ENCODE results near the gene NAA80.

Gene NAA80

DNA sequence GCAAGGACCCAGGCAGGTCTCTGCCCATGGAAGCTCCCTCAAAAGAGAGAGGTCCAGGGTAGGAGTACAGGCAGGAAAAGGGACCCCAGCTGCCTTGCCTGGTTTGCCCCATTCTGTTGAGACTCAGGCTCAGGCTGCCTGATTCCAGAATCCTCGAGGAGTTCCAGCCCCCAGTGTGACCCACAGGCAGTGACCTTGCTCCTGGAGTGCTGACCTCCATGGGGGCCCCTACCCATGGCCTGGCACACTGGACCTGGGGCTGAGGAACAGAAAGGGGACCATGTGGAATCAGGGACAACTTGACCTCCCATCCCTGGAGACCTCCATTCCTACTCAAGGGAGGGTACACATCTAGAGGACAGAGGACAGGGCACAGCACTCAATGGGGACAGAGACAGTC lies 33.6 kb downstream of the NAA80 start:
- no peak overlapping the region for H3K4me2 ChIP-seq (ENCODE audit: low read depth, low read length, poor library complexity, severe bottlenecking)
- peaks cover 9% of the 10 kb centered on the region for H3K4me1 ChIP-seq (ENCODE audit: insufficient read depth, low read length, poor library complexity, severe bottlenecking)
- H3K9ac ChIP-seq (ENCODE audit: low read depth, low read length, poor library complexity, severe bottlenecking) = no peak overlapping the region
- no peaks in the 10 kb centered on the region for H3K36me3 ChIP-seq (ENCODE audit: insufficient read depth, low read length)
- H3K27me3 ChIP-seq (ENCODE audit: insufficient read depth, low read length, poor library complexity, severe bottlenecking) = no peaks in the 10 kb centered on the region
- H2AFZ ChIP-seq (ENCODE audit: low read length) = no peak overlapping the region
- peaks cover 11% of the 10 kb centered on the region; the same call in 1 of the 2 replicates for H3K79me2 ChIP-seq (ENCODE audit: insufficient read depth, low read length)
- no peak overlapping the region for H3K4me3 ChIP-seq (ENCODE audit: low read length, poor library complexity, severe bottlenecking)
- TF ChIP-seq EZH2phosphoT487 (IDR thresholded peaks at IDR 0.05; ENCODE audit: borderline replicate concordance) = no peak
- TF ChIP-seq, protein P1, sequence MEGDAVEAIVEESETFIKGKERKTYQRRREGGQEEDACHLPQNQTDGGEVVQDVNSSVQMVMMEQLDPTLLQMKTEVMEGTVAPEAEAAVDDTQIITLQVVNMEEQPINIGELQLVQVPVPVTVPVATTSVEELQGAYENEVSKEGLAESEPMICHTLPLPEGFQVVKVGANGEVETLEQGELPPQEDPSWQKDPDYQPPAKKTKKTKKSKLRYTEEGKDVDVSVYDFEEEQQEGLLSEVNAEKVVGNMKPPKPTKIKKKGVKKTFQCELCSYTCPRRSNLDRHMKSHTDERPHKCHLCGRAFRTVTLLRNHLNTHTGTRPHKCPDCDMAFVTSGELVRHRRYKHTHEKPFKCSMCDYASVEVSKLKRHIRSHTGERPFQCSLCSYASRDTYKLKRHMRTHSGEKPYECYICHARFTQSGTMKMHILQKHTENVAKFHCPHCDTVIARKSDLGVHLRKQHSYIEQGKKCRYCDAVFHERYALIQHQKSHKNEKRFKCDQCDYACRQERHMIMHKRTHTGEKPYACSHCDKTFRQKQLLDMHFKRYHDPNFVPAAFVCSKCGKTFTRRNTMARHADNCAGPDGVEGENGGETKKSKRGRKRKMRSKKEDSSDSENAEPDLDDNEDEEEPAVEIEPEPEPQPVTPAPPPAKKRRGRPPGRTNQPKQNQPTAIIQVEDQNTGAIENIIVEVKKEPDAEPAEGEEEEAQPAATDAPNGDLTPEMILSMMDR (conservative IDR thresholded peaks at IDR 0.05; ENCODE audit: low read length) = no peak
- H4K20me1 ChIP-seq (ENCODE audit: insufficient read depth, low read length, poor library complexity, severe bottlenecking) = no peaks in the 10 kb centered on the region
- no peaks in the 10 kb centered on the region for H3K9me2 ChIP-seq (replicated peaks; ENCODE audit: low read depth, low read length)
- H3K9me3 ChIP-seq (ENCODE audit: insufficient read depth, low read depth, low read length) = no peaks in the 10 kb centered on the region
- no peaks in the 10 kb centered on the region for H3F3A ChIP-seq (ENCODE audit: low read depth)

DNA sequence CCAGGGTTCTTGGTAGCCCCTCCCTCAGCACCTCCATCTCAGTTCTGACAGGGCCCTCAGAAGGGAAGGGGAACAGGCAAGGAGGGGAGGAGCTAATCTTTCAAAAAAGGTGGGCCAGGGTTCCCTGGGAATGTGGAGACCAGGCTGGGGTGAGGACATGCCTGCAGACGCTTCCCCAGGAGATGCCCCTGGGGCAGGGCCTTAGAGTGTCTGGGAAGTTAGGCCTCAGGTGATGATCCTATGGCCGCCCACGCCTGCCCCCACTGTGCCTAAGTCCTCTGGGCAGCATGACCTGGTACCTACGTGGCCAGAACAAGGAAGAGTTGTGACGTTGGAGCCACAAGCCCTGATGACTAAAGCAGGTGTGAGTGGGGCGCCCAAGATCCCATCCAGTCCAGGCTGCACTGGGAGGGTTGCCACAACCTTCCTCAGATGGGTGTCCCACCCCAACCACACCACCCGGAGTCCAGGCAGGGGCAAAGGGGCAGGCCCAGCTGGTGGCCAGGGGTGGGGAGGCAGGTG lies 34.2 kb downstream of the NAA80 start:
- Histone ChIP-seq H4K20me1 (ENCODE audit: insufficient read depth, low read length, poor library complexity, severe bottlenecking) (no peaks in the 10 kb centered on the region), H2AFZ (ENCODE audit: low read length) (no peak overlapping the region), H3K9me3 (ENCODE audit: insufficient read depth, low read depth, low read length) (no peaks in the 10 kb centered on the region), H3F3A (ENCODE audit: low read depth) (no peaks in the 10 kb centered on the region), H3K36me3 (ENCODE audit: insufficient read depth, low read length) (no peaks in the 10 kb centered on the region), H3K4me1 (ENCODE audit: insufficient read depth, low read length, poor library complexity, severe bottlenecking) (peaks cover 10% of the 10 kb centered on the region), H3K9ac (ENCODE audit: low read depth, low read length, poor library complexity, severe bottlenecking) (no peak overlapping the region), H3K4me3 (ENCODE audit: low read length, poor library complexity, severe bottlenecking) (no peak overlapping the region), H3K4me2 (ENCODE audit: low read depth, low read length, poor library complexity, severe bottlenecking) (no peak overlapping the region), H3K79me2 (ENCODE audit: insufficient read depth, low read length) (peaks cover 12% of the 10 kb centered on the region; the same call in 1 of the 2 replicates), H3K27me3 (ENCODE audit: insufficient read depth, low read length, poor library complexity, severe bottlenecking) (no peaks in the 10 kb centered on the region), H3K9me2 (replicated peaks; ENCODE audit: low read depth, low read length) (no peaks in the 10 kb centered on the region)
- TF ChIP-seq, protein P1 (conservative IDR thresholded peaks at IDR 0.05; ENCODE audit: low read length) = no peak
- no peak for TF ChIP-seq EZH2phosphoT487 (IDR thresholded peaks at IDR 0.05; ENCODE audit: borderline replicate concordance)

DNA sequence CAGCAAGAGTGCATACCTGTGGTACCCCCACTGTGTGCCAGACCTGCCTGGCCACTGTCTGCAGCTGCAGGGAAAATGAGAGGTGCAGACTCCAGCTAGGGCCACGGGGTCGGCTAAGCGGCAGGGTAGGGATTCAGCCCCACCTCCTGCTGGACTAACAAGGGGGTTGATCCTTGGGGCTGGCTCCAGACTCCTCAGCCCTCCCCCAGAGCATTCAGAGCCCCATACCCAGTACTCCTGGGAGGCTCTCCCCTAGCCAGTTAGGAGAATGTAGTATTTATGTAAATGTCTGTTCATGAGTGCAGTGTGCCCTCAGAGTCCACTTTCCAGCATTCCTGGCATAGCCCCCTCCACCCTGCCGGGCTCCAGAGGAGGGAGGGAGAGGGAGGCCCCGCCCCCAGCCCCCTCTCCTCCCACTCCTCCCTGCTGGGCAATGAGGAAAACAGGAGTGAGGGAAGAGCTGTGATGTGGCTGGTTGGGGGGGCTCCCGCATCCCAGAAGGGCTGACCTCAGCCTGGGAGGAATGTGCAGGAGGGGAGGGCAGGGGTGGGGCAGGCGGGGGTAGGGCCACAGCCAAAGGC lies 34.7 kb downstream of the NAA80 start:
- Histone ChIP-seq H3K27me3 (ENCODE audit: insufficient read depth, low read length, poor library complexity, severe bottlenecking) (no peaks in the 10 kb centered on the region), H3K4me2 (ENCODE audit: low read depth, low read length, poor library complexity, severe bottlenecking) (no peak overlapping the region)

More for the DNA sequence above, 34.7 kb downstream of the NAA80 start:
- Histone ChIP-seq H3K36me3 (ENCODE audit: insufficient read depth, low read length) (peaks cover 3% of the 10 kb centered on the region; the same call in 1 of the 2 replicates), H3F3A (ENCODE audit: low read depth) (no peaks in the 10 kb centered on the region), H3K9ac (ENCODE audit: low read depth, low read length, poor library complexity, severe bottlenecking) (no peak overlapping the region), H3K9me2 (replicated peaks; ENCODE audit: low read depth, low read length) (no peaks in the 10 kb centered on the region), H3K9me3 (ENCODE audit: insufficient read depth, low read depth, low read length) (no peaks in the 10 kb centered on the region), H2AFZ (ENCODE audit: low read length) (no peak overlapping the region), H4K20me1 (ENCODE audit: insufficient read depth, low read length, poor library complexity, severe bottlenecking) (no peaks in the 10 kb centered on the region), H3K4me1 (ENCODE audit: insufficient read depth, low read length, poor library complexity, severe bottlenecking) (peaks cover 13% of the 10 kb centered on the region), H3K79me2 (ENCODE audit: insufficient read depth, low read length) (peaks cover 12% of the 10 kb centered on the region; the same call in 1 of the 2 replicates), H3K4me3 (ENCODE audit: low read length, poor library complexity, severe bottlenecking) (no peak overlapping the region)
- TF ChIP-seq, protein P1 (conservative IDR thresholded peaks at IDR 0.05; ENCODE audit: low read length) = no peak
- TF ChIP-seq EZH2phosphoT487 (IDR thresholded peaks at IDR 0.05; ENCODE audit: borderline replicate concordance) = no peak

Measured in Loucy (cell line).